ACC112 (cell line): ENCODE data around the gene MAML3.

Experiments
- H2AFZ ChIP-seq: fragments of 200-600 bp; sonication (generic); one replicate; pipeline ENCODE4 v1.6.0; 2017; ENCODE audit warnings: antibody characterized with exemption, low read length; ENCODE audit not compliant: unreplicated experiment
- H3K27ac ChIP-seq: fragments of 200-600 bp; sonication (generic); 2 replicates; pipeline ENCODE4 v1.5.1; 2014; ENCODE audit warnings: low read depth, mild to moderate bottlenecking, antibody characterized with exemption, low read length, moderate library complexity
- H3K27me3 ChIP-seq: fragments of 200-600 bp; sonication (generic); 2 replicates; pipeline ENCODE4 v1.6.1; 2014; ENCODE audit warnings: mild to moderate bottlenecking, antibody characterized with exemption, low read length, moderate library complexity, mixed read lengths; ENCODE audit not compliant: insufficient read depth
- H3K36me3 ChIP-seq: fragments of 200-600 bp; sonication (generic); 2 replicates; pipeline ENCODE4 v1.6.1; 2016; ENCODE audit warnings: mild to moderate bottlenecking, antibody characterized with exemption, low read length, moderate library complexity, mixed read lengths; ENCODE audit not compliant: insufficient read depth
- H3K4me1 ChIP-seq: fragments of 200-600 bp; sonication (generic); one replicate; pipeline ENCODE4 v1.6.1; 2016; ENCODE audit warnings: low read length, mixed read lengths; ENCODE audit not compliant: insufficient read depth, unreplicated experiment, control insufficient read depth
- H3K4me3 ChIP-seq: fragments of 200-600 bp; sonication (generic); 2 replicates; pipeline ENCODE4 v1.5.1; 2014; ENCODE audit warnings: mild to moderate bottlenecking, low read depth, low read length
- H3K79me2 ChIP-seq: fragments of 200-600 bp; sonication (generic); one replicate; pipeline ENCODE4 v1.6.0; 2016; ENCODE audit warnings: low read length; ENCODE audit not compliant: control insufficient read depth, unreplicated experiment, insufficient read depth

The MAML3 gene

DNA sequence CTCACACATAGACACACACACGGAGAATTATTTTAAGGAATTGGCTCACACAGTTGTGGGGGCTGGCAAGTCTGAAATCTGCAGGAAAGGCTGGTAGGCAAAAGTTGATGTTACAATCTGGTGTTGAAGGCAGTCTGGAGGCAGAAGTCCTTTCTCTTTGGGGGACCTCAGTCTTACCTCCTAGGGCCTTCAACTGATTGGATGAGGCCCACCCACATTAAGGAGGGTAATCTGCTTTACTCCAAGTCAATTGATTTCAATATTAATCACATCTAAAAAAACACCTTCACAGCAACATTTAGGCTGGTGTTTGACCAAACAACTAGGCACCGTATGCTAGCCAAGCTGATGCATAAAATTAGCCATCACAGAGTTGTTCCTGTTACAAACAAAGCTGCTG, 477.6 kb downstream of the MAML3 start:
- H3K36me3 ChIP-seq: peaks cover 4% of the 10 kb centered on the region; the same call in 1 of the 2 replicates
- H3K27ac ChIP-seq: no peak overlapping the region
- no peaks in the 10 kb centered on the region for H3K79me2 ChIP-seq
- H3K4me1 ChIP-seq: no peaks in the 10 kb centered on the region
- no peaks in the 10 kb centered on the region for H3K27me3 ChIP-seq
- no peak overlapping the region for H2AFZ ChIP-seq
- H3K4me3 ChIP-seq: no peak overlapping the region

DNA sequence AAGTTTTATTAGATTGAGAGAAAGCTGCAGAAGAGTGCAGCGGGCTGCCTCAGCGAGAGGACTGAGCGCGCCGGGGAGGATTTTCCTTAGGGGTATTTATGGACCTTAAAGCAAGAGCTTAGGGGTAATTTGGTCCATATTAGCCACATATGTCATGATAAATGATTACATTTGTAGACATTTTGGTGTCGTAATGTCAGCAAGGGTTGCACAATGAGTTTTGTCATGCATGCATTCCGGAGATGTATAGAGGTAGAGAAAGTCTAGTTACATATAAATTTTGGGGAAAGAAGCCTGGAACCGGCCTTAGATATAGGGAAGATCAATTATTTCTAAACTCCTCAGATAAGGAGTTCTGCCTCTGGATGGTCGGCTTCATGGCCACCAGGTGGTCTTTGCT, 478.3 kb downstream of the MAML3 start:
- H3K79me2 ChIP-seq: no peaks in the 10 kb centered on the region
- H3K4me1 ChIP-seq: no peaks in the 10 kb centered on the region
- H3K4me3 ChIP-seq: no peak overlapping the region
- H3K27me3 ChIP-seq: no peaks in the 10 kb centered on the region
- H3K27ac ChIP-seq: no peak overlapping the region
- peaks cover 4% of the 10 kb centered on the region; the same call in 1 of the 2 replicates for H3K36me3 ChIP-seq
- H2AFZ ChIP-seq: no peak overlapping the region

DNA sequence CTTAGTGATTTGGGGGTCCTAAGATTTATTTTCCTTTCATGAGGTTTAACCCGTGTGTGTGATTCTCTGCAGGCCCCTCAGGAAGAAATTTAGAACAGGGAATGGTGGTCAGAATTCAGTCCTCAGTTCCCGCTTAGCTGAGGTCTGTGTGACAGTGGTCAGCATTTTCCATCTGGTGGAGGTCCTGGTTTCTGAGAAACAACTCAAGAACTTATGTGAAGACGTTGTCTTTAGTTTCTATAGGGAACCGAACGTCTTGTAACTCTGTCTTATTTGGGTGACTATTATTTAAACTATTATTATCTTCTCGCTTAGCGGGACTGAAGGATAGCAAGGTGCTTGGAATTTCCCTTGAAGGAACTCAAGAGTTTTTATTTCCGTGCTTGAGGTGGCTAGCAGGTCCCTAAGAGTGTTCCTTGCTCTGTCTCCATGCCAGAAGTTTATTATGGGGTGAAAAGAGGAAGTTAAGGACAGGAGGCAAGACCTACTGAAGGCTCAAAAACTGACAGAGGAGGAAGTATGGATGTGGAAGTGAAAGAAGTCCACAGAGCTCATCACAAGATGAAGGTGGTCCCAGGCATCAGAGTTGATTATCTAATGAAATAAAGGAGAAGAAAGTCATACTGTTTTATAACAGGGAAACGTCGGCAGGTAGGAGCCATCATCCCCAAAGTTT, 479.0 kb downstream of the MAML3 start:
- no peaks in the 10 kb centered on the region for H3K79me2 ChIP-seq

DNA sequence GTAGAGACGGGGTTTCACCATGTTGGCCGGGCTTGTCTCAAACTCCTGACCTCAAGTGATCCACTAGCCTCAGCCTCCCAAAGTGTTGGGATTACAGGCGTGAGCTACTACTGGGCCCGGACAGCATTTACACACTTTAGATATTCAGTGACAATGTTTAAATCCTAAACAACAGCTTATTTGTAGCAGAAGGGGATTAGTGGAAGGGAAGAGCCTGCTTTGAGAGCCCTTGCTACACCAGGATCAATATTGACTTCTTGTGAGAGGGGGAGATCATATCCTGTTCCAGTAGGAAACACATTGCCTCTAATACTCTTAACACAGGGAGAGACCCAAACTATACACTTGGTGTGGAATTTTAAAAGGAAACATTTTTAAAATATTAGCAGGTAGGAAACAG, 481.3 kb downstream of the MAML3 start:
- Histone ChIP-seq H3K79me2 (no peaks in the 10 kb centered on the region), H3K27ac (no peak overlapping the region), H2AFZ (no peak overlapping the region), H3K27me3 (no peaks in the 10 kb centered on the region), H3K4me3 (no peak overlapping the region), H3K4me1 (no peaks in the 10 kb centered on the region), H3K36me3 (no peaks in the 10 kb centered on the region)

More for the DNA sequence above, 479.0 kb downstream of the MAML3 start:
- Histone ChIP-seq H3K36me3 (peaks cover 4% of the 10 kb centered on the region; the same call in 1 of the 2 replicates), H2AFZ (no peak overlapping the region), H3K4me3 (no peak overlapping the region), H3K27me3 (no peaks in the 10 kb centered on the region), H3K27ac (no peak overlapping the region), H3K4me1 (no peaks in the 10 kb centered on the region)

DNA sequence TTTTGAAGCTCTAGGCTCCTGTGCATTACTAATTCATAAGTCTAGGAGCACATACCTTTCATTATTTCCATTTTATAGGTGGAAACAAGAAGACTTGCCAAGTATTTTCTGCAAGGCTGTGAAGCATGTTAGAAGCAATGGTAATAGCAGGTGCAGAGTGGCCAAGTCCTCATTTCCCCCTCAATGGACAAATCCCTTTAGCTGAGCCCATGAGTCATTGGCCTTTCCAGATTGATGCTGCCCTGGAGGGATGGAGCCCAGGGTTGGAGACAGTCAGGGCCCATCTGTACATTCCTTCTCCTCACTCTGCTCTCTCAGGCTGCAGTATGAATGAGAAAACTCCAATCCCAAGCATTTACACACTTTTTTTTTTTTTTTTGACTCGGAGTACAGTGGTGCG, 481.8 kb downstream of the MAML3 start:
- Histone ChIP-seq H3K27ac (no peak overlapping the region), H2AFZ (no peak overlapping the region), H3K36me3 (no peaks in the 10 kb centered on the region)

DNA sequence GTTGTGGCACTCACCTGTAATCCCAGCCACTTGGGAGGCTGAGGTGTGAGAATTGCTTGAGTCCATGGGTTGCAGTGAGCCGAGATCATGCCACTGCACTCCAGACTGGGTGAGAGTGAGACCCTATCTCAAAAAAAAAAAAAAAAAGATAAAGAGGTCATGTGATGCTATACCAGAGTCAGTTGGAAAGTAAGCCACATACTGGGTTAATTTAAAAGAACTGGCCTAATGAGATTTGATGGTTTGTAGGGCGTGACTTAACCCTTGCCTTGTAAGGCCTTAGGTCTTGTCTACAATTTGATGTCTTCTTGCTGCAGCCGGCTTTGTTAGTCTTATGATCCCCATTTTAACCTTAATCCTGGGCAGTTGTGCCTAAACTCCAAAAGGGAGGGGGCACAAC, 483.2 kb downstream of the MAML3 start:
- Histone ChIP-seq H3K4me1 (peaks cover 5% of the 10 kb centered on the region), H3K36me3 (no peaks in the 10 kb centered on the region), H3K79me2 (no peaks in the 10 kb centered on the region), H2AFZ (no peak overlapping the region), H3K27me3 (no peaks in the 10 kb centered on the region), H3K27ac (no peak overlapping the region), H3K4me3 (no peak overlapping the region)

More for the DNA sequence above, 481.8 kb downstream of the MAML3 start:
- no peaks in the 10 kb centered on the region for H3K4me1 ChIP-seq
- no peaks in the 10 kb centered on the region for H3K27me3 ChIP-seq
- H3K79me2 ChIP-seq: no peaks in the 10 kb centered on the region
- no peak overlapping the region for H3K4me3 ChIP-seq

DNA sequence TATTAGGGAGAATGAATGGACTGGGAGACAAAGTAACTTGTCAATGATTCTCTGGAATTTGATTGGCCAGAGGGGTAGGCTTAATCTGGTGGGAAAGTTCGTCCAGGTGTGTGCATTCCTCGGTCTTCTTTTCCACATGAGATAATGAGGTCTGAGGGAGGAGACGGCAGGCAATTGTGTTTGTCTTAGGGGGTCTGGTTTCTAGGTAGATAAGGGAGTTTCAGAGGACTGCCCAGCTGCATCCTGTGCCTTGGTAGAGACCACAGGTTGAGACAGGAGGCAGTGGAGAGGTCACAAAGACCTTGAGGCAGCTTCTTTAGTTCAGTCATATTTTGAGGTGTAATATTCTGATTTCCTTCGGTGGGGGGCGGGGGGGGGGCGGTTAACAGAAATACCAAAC, 484.1 kb downstream of the MAML3 start:
- Histone ChIP-seq H2AFZ (no peak overlapping the region), H3K27me3 (no peaks in the 10 kb centered on the region), H3K4me3 (no peak overlapping the region), H3K79me2 (no peaks in the 10 kb centered on the region), H3K36me3 (no peaks in the 10 kb centered on the region), H3K4me1 (peaks cover 5% of the 10 kb centered on the region), H3K27ac (no peak overlapping the region)

DNA sequence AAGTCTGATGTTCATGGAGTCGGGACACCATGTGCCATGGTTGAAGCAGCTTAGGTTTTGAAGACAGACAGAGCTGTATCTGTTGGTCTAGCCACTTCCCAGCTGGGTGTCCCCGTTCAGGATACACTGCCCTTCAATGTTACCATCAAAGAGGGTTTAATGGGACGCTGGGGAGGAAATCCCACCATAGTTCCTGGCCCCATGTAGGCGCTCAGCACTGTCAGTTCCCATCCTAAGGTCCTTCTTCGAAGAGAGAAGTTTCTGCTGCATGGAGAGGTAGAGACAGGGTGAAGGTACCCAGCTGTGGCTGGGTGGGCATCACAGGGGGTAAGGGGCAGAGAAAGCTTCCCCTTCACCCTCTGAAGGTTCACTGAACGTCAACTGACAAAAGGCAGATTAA, 484.6 kb downstream of the MAML3 start:
- H3K79me2 ChIP-seq: no peaks in the 10 kb centered on the region
- no peak overlapping the region for H3K4me3 ChIP-seq
- H3K27me3 ChIP-seq: no peaks in the 10 kb centered on the region
- H3K4me1 ChIP-seq: peaks cover 5% of the 10 kb centered on the region
- H3K36me3 ChIP-seq: no peaks in the 10 kb centered on the region
- H3K27ac ChIP-seq: no peak overlapping the region
- H2AFZ ChIP-seq: no peak overlapping the region

DNA sequence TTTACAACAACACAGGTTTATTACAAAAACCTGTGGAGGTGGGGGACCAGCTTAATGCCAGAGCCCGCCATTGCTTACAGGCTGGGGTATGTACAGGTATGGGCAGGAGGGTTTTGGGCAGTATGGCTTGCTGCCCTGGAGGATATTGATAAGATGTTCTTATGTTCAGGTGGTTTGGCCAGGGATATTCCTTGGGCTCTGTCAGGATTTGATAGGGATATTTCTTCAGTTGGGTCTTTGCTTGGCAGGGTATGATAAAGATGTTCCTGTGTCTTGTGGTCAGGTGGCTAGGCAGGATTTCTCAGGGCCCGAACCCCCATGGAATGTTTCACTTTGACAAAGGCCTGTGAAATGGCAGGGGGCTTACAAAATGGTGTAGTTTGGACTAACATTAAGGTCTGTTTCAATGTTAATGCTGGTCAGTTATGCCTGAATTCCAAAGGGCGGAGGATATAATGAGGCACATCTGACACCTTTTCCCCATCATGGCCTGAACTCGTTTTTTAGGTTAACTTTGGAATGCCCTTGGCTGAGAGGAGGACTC, 485.3 kb downstream of the MAML3 start:
- H3K79me2 ChIP-seq: no peaks in the 10 kb centered on the region

DNA sequence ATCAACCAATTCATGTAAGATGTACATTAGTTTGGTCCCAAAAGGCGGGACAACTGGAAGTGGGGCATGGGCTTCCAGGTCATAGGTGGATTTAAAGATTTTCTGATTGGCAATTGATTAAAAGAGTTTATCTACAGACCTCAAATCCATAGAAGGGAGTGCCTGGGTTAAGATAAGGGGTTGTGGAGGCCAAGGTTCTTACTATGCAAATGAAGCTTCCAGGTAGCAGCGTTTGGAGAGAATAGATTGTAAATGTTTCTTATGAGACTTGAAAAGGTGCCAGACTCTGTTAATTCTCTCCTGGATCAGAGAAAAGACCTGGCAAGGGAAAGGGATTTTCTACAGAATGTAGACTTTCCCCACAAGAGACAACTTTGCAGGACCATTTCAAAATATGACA, 485.9 kb downstream of the MAML3 start:
- Histone ChIP-seq H3K79me2 (no peaks in the 10 kb centered on the region), H3K4me1 (peaks cover 5% of the 10 kb centered on the region), H3K27ac (no peak overlapping the region), H2AFZ (no peak overlapping the region), H3K4me3 (no peak overlapping the region), H3K27me3 (no peaks in the 10 kb centered on the region), H3K36me3 (no peaks in the 10 kb centered on the region)

More for the DNA sequence above, 485.3 kb downstream of the MAML3 start:
- H2AFZ ChIP-seq: no peak overlapping the region
- H3K27ac ChIP-seq: no peak overlapping the region
- H3K4me3 ChIP-seq: no peak overlapping the region
- no peaks in the 10 kb centered on the region for H3K27me3 ChIP-seq
- no peaks in the 10 kb centered on the region for H3K36me3 ChIP-seq
- H3K4me1 ChIP-seq: peaks cover 5% of the 10 kb centered on the region
